HG02588 (cell line): Measurements from ENCODE around the gene SCAMP4.
"Not testable (repeated sequence)": the region's sequence is repeated elsewhere in the genome, so short reads cannot be mapped to it uniquely, and the experiment has no call there.

ENCODE experiments used
- ATAC-seq: cut with Tn5 transposase; IDR thresholded peaks from one replicate; pipeline ENCODE4 v1.9.1; 2021; ENCODE audit warnings: mild to moderate bottlenecking, moderate library complexity; ENCODE audit not compliant: unreplicated experiment

SCAMP4 gene

DNA sequence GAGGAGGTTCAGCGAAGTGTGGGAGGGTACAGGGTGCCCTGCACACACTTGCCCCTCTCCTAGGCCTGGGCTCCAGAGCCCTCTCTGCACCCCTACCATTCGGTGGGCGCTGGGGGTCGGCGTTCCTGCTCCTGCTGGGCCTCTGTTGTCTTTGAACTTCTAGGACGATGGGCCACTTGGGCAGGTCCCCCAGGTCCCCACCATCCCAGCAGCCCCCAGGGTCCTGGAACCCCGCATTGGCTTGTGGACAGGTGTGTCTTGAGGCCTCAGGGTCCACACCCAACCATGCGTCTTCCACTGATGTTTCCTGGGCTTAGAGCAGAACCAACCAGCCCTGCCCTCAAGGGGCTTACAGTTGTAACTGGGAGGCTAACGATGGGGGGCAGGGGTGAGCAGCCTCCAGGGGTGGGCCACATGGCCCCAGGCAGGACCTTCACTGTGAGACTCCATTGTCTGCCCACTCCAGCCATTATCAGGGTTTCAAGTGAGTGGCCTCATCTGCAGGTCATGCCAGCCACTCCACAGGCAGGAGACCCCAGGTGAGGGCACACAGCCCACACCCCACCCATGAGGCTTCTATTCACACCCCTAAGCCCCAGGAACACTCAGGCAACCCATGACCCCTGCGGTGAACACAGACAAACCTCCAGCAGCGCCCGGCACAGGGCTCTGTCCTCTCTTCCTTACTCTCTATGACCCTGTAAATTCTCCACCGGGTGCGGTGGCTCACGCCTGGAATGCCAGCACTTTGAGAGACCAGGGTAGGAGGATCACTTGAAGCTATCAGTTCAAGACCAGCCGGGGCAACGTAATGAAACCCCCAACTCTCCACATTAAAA lies 39.8 kb upstream of the SCAMP4 start:
- no peak for ATAC-seq

DNA sequence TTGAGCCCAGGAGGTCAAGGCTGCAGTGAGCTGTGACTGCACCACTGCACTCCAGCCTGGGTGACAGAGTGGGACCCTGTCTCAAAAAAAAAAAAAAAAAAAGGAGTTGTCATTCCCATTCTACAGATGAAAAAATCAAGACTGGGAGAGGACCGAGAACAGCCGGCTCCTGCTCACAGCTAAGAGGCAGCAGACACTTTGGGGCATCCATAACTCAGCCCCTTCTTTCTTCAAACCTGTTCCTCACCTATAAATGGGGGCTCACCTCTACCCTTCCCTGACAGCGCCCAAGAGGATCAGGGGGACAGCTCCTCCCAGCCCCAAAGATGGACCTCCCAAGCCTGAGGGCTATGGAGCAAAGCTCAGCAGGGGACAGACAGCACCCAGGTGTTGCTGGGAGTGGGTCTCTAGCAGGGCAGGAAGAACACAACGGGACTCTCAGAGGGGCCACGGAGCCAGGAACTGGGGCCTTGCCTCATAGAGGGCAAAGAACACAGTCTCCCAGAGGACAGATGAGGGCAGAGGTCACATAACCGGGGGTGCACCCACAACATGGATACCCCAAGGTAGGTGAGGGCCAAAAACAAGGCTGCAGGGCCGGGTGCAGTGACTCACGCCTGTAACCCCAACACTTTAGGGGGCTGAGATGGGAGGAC lies 38.4 kb upstream of the SCAMP4 start:
- no peak for ATAC-seq

DNA sequence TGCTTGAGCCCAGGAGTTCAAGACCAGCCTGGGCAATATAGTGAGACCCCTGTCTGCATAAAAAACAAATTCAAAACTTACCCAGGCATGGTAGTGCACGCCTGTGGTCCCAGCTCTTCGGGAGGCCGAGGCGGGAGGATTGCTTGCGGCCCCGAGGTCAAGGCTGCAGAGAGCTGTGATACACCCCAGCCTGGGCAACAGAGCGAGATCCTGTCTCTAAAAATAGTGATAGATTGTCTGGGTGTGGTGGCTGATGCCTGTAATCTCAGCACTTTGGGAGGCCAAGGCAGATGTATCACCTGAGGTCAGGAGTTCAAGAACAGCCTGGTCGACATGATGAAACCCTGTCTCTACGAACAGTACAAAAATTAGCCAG lies 37.9 kb upstream of the SCAMP4 start:
- no peak for ATAC-seq

DNA sequence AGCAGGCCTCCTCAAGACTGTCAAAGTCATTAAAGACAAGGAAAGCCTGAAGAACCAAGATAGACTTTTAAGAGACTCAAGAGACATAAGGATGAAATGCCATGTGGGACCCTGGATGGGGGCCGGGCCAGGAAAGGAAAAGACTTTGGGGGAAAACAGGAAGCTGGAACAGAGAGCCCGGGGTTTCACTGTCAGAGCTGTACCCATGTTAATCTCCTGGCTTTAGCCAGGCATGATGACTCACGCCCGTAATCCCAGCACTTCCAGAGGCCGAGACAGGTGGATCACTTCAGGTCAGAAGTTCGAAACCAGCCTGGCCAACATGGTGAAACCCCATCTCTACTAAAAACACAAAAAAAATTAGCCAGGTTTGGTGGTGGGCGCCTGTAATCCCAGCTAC lies 36.2 kb upstream of the SCAMP4 start:
- ATAC-seq, result no peak

DNA sequence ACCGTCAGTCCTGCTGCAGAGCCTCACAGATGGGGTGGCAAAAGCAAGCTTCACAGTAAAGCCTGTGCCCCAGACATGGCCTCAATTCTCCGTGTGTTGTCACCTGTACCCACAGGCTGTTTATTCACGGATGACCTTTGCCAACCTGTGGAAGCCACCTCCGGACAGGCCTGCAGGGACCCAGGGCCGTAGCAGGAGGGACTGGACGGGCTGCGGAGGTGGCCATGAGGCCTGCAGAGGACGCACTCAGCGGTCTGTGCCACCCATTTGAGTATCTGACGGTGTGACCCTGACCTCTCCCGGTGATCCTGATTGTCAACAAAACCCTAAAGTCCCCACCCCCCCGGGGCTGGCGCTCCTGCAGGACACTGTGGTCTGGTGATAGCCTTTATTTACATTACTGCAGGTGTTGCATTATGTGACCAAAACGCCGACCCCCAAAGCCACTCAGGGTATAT lies 34.0 kb upstream of the SCAMP4 start:
- no peak for ATAC-seq

DNA sequence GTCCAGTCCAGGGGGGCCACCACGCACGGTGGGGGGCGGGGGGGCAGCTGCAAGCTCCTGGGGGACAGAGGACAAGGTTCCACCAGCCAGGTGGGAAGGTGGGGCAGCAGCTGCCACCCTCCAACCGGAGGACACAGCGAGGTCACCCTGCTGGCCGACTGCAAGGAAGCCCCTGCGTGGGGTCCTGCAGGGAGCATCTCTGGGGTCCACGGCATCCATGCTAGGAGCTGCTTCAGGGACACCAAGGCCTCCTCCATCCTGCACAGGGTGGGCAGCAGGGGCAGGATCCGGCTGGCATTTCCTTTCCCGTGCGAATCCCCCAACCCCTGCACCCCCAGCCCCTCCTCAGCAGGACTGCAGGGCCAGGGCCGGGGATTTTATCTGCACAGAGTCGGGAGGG lies 33.6 kb upstream of the SCAMP4 start:
- no peak for ATAC-seq

DNA sequence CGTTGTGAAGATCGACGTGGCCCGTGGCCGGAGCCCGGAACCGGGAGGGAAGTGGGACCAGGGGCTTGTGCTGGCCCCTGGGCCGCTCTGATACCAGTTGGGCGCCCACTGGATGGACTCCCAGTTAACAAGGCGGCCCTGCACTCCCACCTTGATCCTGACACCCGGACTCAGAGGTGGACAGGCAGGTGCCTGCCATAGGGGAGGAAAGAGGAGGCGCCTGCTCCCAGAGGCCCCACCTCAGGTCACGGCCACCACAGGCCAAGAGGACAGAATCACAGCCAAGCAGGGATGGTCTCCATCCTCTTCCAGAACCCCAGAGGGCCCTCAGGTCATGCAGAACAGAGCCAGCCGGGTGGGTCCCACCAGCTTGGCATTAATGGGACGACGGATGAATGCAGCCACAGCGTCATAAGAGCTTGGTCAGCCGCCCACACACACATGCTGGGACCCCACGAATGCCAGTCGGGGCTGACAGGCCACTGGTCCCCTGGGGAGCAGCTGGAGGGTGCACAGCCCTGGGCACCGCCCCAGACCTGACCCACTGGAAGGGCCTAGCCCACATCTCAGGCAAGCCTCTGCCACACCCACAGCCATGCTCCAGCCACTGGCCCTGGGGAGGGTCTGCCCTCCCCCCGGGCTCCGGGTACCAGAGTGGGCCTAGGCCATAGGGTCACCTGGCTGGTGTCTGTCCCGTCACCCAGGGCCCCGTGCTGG lies 32.2 kb upstream of the SCAMP4 start:
- no peak for ATAC-seq

DNA sequence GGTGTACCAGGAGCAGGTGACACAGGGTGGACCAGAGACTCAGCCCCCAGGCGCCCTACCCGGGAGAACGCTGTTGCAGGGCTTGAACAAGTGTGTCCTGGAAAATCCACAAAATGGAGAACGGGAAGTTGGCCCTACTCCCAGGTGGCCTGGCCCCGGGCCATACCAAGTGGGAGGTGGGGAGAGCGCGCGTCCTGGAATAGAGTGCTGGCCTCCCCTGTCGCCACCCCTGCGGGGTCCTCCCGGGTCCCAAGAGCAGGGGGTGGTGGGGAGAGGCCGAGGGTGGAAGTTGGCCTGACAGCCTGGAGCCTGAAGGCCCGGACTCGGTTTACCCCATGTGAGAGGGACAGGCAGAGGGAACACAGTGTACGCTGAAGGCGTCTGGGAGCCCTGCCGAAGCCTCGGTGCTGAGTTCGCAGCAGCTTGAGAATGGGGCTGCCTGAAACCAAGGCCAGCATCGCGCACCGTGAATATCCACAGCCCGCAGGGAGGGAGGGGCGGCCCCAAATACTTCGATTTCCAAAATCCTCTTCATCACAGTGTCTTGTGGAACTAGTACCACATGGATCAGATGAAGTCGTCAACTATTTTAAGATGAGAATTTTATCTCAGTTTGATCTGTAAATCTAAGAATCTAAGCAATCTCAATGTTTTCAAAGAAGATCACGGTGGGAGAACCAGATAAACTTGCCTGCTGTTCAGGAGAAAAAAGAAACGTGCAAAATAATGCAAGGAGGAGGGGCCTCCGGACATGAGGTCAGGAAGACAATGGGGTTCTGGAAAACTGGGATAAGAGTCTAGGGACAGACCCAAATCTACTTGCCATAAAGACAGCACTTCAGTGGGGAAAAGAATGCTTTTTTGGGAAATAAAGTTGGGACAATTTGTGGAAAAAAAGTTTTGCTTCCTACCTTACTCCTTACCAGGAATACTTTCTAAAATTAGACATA lies 31.4 kb upstream of the SCAMP4 start:
- no peak for ATAC-seq

DNA sequence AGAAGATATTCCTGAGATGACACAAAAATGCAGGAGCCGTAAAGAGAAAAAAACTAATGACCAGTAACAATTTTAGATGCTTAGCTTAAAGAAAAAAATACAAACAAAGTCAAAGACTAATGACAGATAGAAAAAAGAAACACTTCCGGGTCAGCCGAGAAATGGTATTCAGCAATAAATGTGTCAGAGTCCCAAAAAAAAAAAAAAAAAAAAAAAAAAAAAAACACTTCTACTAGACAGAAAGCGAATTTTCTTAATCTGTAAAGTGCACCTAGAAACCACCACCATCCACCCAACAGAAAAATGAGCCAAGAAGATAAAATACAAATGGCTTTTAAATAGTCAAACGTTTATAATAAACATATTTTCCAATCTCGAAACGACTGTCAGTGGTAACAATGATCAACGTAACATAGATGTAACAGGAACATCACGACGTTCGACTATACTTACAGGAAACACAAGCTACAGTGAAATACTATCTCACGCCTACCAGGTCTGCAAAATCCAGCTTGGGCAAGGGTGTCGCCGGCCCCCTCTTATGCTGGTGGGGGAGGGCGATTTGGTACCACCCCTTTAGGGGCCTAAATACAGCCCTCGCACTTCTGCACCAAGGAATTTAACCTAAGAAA lies 30.5 kb upstream of the SCAMP4 start:
- no peak for ATAC-seq

DNA sequence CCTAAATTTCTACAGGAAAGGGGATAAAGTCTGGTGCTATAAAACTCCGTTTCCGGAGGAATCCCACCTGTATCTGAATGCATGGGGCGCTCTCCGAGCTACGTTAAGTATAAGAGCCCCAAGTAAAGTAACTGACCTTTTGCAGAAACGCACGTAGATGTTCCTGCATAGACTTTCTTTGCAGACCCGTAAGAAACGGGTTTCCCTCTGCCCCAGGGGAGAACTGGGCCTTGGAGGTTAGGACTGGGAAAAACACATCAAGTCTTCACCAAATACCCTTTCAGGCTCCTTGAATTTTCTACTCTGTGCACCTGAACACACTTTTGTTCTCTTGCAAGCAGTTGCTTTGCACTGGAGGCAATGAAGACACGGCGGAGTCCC lies 29.9 kb upstream of the SCAMP4 start:
- ATAC-seq, result not testable (repeated sequence)

DNA sequence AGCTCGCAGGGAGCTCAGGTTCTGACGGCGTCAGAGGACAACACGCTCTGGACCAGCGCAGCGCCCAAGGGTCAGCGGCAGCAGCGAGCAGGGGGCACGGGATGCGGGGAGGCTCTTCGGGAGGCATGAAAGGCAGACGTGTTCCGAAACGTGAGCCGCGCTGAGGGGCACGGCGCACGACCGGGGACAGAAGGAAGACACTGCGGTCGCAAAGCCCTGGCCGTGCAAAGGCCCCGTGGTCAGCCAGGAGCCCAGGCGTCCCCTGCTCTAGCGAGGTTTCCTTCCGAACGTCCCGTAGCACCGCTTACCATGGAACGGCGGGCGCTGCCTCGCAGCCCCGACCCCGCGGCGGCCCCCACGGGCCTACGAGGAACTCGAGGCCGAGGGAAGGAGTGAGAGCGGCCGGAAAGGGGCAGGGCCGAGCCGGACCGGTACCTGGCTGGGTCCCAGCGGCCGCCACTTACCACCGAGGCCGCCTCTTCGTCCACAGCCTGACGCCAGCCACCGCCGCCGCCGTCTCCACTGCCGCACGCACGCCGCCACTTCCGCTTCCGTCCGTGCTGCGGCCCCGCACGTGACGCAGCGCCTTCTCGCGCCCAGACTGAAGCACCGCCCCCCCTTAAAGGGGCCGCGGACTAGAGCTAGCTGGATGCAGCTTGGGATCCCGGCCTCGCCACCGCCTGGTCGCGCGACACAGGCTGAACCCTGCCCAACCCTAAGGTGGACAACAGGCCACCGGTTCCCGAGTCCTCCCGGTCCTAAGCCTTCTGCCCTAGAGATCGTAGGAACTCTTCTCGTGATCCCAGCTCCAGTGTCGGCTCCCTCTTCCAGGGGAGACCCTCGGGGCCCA lies 29.3 kb upstream of the SCAMP4 start:
- ATAC-seq, result peak; percentile 78

DNA sequence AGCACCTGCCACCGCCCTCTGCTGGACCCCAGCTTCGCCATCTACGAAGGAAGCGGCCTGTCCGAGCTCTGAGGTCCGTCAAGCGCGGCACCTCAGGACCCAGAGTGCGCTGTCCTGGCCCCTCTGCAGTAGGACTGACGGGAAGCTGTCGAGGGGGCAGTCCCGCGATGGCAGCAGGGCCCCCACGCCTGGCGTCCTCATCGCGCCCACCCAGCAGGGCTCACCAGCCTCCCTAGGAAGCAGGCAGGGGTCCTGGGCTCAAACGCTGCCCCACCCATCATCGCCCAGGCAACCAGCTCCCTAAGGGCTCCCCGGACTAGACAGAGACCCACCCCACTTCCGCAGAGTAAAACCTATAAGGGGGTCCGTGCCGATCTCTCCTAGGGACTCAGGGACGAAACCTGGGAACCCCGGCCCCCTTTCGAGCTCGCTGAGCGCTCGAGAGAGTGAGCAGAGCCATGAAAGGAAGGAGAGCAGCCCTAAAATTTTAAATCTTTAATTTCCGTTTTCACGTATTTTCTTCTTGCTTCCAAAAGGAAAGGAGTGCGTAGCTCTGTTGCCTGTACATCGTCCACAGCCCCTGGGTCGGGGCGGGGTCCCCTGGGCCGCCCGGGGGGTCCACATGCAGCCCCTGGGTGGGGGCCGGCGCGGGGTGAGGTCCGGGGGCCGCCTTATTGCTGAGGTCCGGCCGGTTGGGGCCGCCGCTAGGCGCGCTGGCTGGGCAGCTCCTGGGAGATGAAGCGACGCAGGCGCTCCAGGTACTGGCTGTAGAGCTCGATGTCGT lies 28.5 kb upstream of the SCAMP4 start:
- peak; percentile 20 for ATAC-seq

DNA sequence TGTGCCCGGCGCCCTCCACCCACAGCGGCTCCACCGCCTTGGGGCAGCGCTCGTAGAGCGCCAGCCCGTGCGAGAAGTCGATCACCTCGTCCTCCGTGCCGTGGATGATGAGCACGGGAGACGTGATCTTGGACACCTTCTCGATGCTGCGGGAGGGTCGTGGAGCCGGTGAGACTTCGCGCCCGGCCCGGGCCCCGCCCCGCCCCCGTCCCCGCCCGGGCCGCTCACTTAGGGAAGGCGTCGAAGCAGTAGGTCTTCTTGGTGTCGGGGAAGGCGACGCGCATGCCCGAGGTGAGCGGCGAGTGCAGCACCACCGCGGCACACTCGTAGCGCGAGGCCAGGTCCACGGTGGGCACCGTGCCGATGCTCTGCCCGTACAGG lies 27.9 kb upstream of the SCAMP4 start:
- ATAC-seq, result not testable (repeated sequence)

DNA sequence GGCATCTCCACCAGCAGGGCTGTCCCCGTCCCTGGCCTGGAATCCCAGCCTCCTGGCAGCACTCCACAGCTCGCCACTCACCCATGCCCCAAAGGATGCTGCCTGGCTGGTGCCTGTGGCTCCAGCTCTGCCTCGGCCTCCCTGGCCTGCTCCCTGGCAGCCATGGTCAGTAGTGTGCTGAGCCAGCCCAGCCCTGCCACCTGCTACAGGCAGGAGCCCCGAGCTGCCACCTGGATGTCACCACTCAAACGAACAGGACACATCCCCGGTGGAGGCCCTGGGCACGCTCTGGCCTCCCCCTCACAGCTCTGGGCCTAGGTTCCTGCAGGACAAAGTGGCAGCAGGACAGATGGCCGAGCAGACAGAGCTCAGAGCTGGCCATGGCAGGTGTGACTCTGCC lies 26.6 kb upstream of the SCAMP4 start:
- not testable (repeated sequence) for ATAC-seq

DNA sequence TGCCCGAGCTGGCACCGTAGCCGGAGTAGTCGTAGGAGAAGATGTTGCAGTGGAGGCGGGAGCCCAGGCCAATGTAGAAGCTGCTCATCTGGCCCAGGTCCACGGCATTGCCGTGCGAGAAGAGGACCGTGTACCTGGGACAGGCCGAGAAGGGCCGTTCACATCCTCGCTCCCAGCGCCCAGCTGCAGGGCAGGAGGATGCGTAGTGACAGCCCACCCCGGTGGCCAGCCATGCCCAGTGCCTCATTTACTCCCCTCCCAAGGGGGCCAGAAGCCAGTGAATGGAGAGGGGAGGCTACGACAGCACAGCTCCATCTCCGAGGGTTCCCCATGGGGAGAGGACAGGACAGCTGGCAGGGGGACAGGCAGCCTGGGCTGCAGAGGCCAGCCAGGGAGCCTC lies 25.2 kb upstream of the SCAMP4 start:
- not testable (repeated sequence) for ATAC-seq

DNA sequence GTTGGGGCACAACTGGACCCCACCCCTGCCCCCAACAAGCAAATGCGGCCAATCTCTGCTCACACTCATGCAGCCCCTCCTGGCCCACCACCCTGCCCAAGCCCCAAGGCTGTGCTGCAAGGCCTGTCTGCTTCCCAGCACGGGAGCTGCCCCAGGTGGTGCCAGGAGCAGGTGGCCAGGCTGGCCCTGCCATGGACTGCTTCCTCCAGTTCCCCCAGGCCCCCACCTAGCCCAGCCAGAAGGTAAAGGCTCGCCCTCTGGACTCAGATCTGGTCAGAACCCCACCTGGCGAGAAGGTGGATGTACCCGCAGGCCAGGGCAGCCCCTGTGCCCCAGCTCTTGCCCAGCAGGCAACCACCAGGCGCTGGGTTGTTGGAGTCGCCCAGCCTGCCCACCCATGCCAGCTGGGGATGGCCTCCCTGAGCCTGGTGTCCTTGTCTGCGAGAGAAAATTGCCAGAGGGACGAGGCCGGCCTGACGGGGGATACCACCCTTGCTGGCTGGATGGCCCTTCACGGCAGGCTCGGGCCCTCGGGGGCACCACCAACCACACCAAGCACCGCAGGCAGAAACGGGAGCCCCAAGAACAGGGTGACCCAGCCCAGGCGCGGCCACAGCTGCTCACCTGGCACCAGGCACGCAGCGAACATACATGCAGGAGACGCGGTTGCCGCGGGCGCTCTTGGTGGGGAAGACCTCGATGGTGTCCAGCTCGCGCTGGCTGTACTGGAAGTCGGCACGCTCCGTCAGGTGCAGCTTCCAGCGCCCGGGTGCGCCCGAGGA lies 24.4 kb upstream of the SCAMP4 start:
- ATAC-seq, result no peak

DNA sequence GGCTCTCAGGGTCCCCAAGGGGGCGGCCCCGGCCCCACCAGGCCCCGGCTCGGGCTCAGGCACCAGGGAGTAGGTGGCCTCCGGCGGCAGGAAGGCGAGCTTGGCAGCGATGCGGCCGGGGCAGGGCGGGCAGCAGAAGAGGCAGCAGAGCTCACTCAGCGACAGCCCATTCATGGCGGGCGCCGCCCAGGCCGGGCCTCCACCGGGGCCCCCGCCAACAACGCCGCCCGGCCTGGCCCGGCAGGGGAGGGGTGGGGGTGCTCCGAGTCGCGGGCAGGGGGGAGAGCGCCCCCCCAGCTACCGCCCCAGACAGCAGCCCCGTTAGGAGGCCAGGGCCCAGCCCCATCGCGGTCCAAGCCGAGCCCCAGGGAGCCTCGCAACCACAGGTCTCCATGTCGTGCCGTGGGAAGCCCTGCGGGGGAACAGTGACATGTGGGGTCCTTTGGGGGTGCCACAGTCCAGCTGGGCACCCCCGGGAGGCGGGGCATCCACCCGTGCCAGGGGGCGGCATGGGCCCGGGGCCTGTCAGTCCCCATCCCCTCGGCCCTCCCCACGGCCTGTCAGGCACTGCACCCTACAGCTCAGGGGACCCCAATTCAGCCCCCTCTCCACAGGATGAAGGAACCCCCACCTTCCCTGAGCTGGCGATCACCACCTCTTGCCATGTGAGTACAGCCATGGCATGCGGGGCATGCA lies 23.7 kb upstream of the SCAMP4 start:
- not testable (repeated sequence) for ATAC-seq
